ENCODE data around the gene SDF4. TPM values are rescaled to one million over a fixed set of nuclear protein-coding genes. Genes with fewer than 3 reads are reported as not detected.

SDF4 gene
- total RNA-seq, 2 experiments from 2014 or later: 81.5 to 87.5 TPM

DNA sequence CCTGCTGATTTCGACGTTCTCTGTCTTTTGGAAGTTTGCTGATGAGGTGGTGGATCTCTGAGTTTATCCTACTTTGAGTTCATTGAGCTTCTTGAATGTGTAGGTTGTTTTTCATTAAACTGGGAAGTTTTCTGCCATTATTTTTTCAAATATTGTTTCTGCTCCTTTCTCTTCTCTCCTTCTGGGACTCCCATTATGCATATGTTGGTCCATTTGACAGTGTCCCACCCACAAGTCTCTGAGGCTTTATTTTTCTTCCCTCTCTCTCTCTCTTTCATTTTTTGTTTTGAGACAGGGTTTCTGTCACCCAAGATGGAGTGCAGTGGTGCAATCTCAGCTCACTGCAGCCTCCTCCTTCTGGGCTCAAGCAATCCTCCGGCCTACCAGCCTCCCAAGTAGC lies 37.1 kb downstream of the SDF4 start:
- POLR2A ChIA-PET: interaction anchor here (1.0 to 2.1 kb wide), 6 partner anchors 9 to 23 kb away, joined by 3 to 6 read pairs (median 4); no protein-coding TSS in a partner anchor
- intact Hi-C loops (cut with micrococcal nuclease): no loop called here
- no peak overlapping the region for H3K4me3 Mint-ChIP-seq

DNA sequence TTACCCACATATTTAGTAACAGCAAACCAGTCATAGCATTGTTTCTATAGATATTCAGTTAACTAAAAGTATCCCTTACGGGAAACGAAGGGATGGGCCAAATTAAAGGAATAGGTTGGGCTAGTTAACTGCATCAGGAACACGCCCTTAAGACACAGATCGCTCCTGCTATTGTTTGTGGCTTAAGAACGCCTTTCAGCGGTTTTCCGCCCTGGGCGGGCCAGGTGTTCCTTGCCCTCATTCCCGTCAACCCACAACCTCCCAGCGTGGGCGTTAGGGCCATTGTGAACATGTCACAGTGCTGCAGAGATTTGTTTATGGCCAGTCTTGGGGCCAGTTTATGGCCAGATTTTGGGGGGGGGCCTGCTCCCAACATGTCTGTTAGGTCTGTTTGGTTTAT lies 40.1 kb downstream of the SDF4 start:
- TF ChIP-seq, protein P1, sequence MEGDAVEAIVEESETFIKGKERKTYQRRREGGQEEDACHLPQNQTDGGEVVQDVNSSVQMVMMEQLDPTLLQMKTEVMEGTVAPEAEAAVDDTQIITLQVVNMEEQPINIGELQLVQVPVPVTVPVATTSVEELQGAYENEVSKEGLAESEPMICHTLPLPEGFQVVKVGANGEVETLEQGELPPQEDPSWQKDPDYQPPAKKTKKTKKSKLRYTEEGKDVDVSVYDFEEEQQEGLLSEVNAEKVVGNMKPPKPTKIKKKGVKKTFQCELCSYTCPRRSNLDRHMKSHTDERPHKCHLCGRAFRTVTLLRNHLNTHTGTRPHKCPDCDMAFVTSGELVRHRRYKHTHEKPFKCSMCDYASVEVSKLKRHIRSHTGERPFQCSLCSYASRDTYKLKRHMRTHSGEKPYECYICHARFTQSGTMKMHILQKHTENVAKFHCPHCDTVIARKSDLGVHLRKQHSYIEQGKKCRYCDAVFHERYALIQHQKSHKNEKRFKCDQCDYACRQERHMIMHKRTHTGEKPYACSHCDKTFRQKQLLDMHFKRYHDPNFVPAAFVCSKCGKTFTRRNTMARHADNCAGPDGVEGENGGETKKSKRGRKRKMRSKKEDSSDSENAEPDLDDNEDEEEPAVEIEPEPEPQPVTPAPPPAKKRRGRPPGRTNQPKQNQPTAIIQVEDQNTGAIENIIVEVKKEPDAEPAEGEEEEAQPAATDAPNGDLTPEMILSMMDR (IDR thresholded peaks at IDR 0.05): no peak
- H3K4me1 Mint-ChIP-seq (ENCODE audit: low read depth): peaks cover 4% of the 10 kb centered on the region
- H3K27ac Mint-ChIP-seq: no peak overlapping the region
- H3K4me3 Mint-ChIP-seq: no peak overlapping the region
- ATAC-seq (no peak), DNase-seq (no peak)
- intact Hi-C loops (cut with micrococcal nuclease): no loop called here
- H3K9me3 Mint-ChIP-seq: peaks cover 16% of the 10 kb centered on the region
- peaks cover 4% of the 10 kb centered on the region for H3K36me3 Mint-ChIP-seq (ENCODE audit: low read depth)
- CTCF ChIA-PET: interaction anchor here (0.9 to 1.5 kb wide), 3 partner anchors 9 to 207 kb away, joined by 3 to 5 read pairs (median 4); no protein-coding TSS in a partner anchor
- POLR2A ChIA-PET: interaction anchor here (0.9 kb wide), 1 partner anchor 206 kb away, joined by 3 read pairs; no protein-coding TSS in a partner anchor
- H3K27me3 Mint-ChIP-seq: no peaks in the 10 kb centered on the region

More for the DNA sequence above, 37.1 kb downstream of the SDF4 start:
- DNase-seq: no peak
- no peak for ATAC-seq
- Mint-ChIP-seq H3K27me3 (no peaks in the 10 kb centered on the region), H3K4me1 (ENCODE audit: low read depth) (peaks cover 8% of the 10 kb centered on the region), H3K36me3 (ENCODE audit: low read depth) (peaks cover 4% of the 10 kb centered on the region), H3K9me3 (peaks cover 16% of the 10 kb centered on the region), H3K27ac (no peak overlapping the region)
- CTCF ChIA-PET: interaction anchor here (1.3 kb wide), 1 partner anchor 16 kb away, joined by 3 read pairs; no protein-coding TSS in a partner anchor
- TF ChIP-seq, protein P1 (IDR thresholded peaks at IDR 0.05): no peak

DNA sequence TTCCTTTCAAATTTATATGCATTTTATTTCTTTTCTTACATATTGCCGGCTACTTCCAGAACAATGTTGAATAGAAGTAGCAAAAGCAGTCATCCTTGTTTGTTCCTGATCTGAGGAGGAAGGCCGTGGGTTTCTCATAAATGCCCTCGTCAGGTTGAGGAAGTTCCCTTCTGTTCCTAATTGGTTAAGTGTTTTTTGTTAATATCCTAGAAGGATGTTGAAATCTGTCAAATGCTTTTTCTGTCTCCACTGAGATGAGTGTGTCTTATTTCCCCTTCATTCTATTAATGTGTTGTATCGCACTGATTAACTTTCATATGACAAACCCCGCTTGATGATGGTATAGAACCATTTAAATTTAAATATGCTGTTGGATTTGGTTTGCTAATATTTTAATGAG lies 42.7 kb downstream of the SDF4 start:
- Mint-ChIP-seq H3K4me3 (no peak overlapping the region), H3K27me3 (no peaks in the 10 kb centered on the region), H3K36me3 (ENCODE audit: low read depth) (no peaks in the 10 kb centered on the region), H3K27ac (no peak overlapping the region), H3K9me3 (peaks cover 6% of the 10 kb centered on the region), H3K4me1 (ENCODE audit: low read depth) (no peaks in the 10 kb centered on the region)
- TF ChIP-seq, protein P1 (IDR thresholded peaks at IDR 0.05): no peak
- DNase-seq (no peak), ATAC-seq (no peak)
- CTCF ChIA-PET: no interaction called here
- POLR2A ChIA-PET: no interaction called here
- intact Hi-C loops (cut with micrococcal nuclease): no loop called here

DNA sequence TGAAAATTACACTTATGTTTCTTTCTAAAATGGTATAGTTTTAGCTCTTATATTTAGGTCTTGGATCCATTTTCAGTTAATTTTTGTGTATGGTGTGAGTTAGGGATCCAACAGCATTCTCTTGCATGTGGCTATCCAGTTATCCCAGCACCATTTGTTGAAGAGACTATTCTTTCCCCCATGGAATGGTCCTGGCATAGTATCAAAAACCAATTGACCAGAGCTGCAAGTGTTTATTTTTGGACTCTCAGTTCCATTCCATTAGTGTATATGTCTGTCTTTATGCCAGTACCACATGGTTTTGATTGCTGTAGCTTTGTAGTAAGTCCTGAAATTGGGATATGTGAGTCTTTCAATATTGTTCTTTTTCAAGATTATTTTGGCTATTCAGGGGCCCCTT lies 43.9 kb downstream of the SDF4 start:
- ATAC-seq: no peak
- no peak for DNase-seq
- intact Hi-C loops (cut with micrococcal nuclease): no loop called here
- TF ChIP-seq, protein P1 (IDR thresholded peaks at IDR 0.05): no peak
- ChIA-PET POLR2A (interaction anchor here (0.6 to 1.5 kb wide), 4 partner anchors 22 to 220 kb away, joined by 3 to 4 read pairs (median 3); no protein-coding TSS in a partner anchor), CTCF (interaction anchor here (1.3 to 2.1 kb wide), 3 partner anchors 13 to 65 kb away, joined by 4 to 6 read pairs (median 4); no protein-coding TSS in a partner anchor)
- Mint-ChIP-seq H3K9me3 (peaks cover 6% of the 10 kb centered on the region), H3K27ac (no peak overlapping the region), H3K4me1 (ENCODE audit: low read depth) (no peaks in the 10 kb centered on the region), H3K36me3 (ENCODE audit: low read depth) (no peaks in the 10 kb centered on the region), H3K4me3 (no peak overlapping the region), H3K27me3 (no peaks in the 10 kb centered on the region)

DNA sequence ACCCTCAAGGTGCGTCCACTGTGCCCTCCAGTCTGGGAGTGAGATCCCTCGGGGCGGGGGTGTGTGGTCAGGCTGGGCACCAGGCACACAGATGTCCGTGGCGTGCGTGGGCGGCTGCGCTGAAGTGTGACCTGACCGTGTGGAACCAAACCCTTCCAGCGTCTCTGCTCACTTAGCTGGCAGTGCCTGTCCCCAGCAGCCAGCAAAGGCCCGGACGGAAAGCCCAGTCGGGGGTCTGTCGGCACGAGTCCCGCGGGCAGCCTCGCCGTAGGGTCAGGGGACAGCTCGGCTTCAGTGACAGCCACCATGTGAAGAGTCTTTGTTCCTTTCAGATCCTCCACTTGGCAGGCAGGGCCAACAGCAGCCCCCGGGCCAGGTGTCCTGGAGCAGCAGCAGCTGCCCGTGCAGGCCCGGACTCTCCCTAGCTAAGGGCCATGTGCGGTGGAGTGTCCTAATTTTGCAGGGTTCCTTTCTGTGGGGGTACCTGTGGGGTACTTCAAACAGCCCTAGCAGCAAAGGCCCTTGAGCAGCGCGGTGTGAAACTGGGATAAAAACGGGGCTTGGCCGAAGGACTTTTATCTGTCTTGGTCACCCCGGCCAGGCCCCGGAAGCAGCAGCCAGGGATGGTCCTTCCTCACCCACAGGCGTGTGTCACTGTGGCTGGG lies 46.6 kb downstream of the SDF4 start:
- Mint-ChIP-seq H3K27me3 (peaks cover 2% of the 10 kb centered on the region), H3K9me3 (no peaks in the 10 kb centered on the region), H3K4me1 (ENCODE audit: low read depth) (peaks cover 2% of the 10 kb centered on the region), H3K36me3 (ENCODE audit: low read depth) (no peaks in the 10 kb centered on the region), H3K27ac (no peak overlapping the region), H3K4me3 (no peak overlapping the region)
- no peak for ATAC-seq
- ChIA-PET CTCF (no interaction called here), POLR2A (interaction anchor here (0.8 kb wide), 1 partner anchor 10 kb away, joined by 3 read pairs; no protein-coding TSS in a partner anchor)
- DNase-seq: no peak
- intact Hi-C loops (cut with micrococcal nuclease): no loop called here
- TF ChIP-seq, protein P1 (IDR thresholded peaks at IDR 0.05): no peak

All from activated CD8-positive, alpha-beta T cell treated with anti-CD3 and anti-CD28 coated beads for 36 hours (primary cell).